Panc1 (cell line): ENCODE results near the gene ZNF23. TPM values are rescaled to one million over a fixed set of nuclear protein-coding genes. Genes with fewer than 3 reads are reported as not detected.

Source experiments
- ATAC-seq: fragments of 200-7000 bp; cut with Tn5 transposase; 2 replicates; pipeline ENCODE4 v1.9.1; 2020; ENCODE audit warnings: mild to moderate bottlenecking, moderate library complexity
- BruUV-seq: library from RNA; stranded (reverse); fragments of 400-500 nt; replicated peaks from 2 replicates; lab custom pipeline; 2021; lab: Mats Ljungman, UMichigan
- CTCF ChIA-PET: fragments of 300-600 bp; sonication (Branson Sonifier 250); formaldehyde crosslinking; loops from one replicate; lab custom pipeline; 2022; ENCODE audit warnings: antibody characterized with exemption; lab: Charles Lee
- POLR2A ChIA-PET: fragments of 300-600 bp; sonication (Branson Sonifier 250); formaldehyde crosslinking; loops from one replicate; lab custom pipeline; 2022; ENCODE audit warnings: antibody characterized with exemption; lab: Charles Lee
- DNase-seq: peaks from one replicate; pipeline ENCODE4 v3.0.0-alpha.2; 2010; ENCODE audit warnings: low read depth, low spot score
- H3K27ac ChIP-seq: 2 replicates; pipeline ENCODE4 v1.5.1; 2011; ENCODE audit warnings: mild to moderate bottlenecking, low read length, inconsistent platforms
- H3K27me3 ChIP-seq: fragments of 200-500 bp; sonication (Bioruptor generic); 2 replicates; pipeline ENCODE4 v1.6.0; 2014; ENCODE audit warnings: low read length, inconsistent platforms; ENCODE audit not compliant: control insufficient read depth, insufficient read depth
- H3K36me3 ChIP-seq: fragments of 200-500 bp; sonication (Bioruptor generic); 2 replicates; pipeline ENCODE4 v1.5.1; 2014; ENCODE audit warnings: inconsistent platforms, mild to moderate bottlenecking, low read length, moderate library complexity; ENCODE audit not compliant: control insufficient read depth, insufficient read depth
- H3K4me1 ChIP-seq: 2 replicates; pipeline ENCODE4 v1.5.1; 2011; ENCODE audit warnings: inconsistent platforms, mild to moderate bottlenecking, low read length, moderate library complexity; ENCODE audit not compliant: control insufficient read depth, insufficient read depth
- H3K4me3 ChIP-seq, 2 experiments: 2 replicates each; pipeline ENCODE4 v1.5.1; 2011 to 2012; ENCODE audit warnings: low read depth in 2 of 2, low read length in 2 of 2, mild to moderate bottlenecking in 2 of 2, inconsistent platforms in 1 of 2, moderate library complexity in 1 of 2
- H3K9me3 ChIP-seq: fragments of 200-500 bp; sonication (Bioruptor generic); 2 replicates; pipeline ENCODE4 v1.5.1; 2014; ENCODE audit warnings: low read depth, mild to moderate bottlenecking, inconsistent platforms, low read length, moderate library complexity; ENCODE audit not compliant: control insufficient read depth, insufficient read depth
- CTCF ChIP-seq: fragments of 450-650 bp; IDR thresholded peaks from 2 replicates; pipeline ENCODE4 v1.5.1; 2017; ENCODE audit warnings: mild to moderate bottlenecking
- POLR2AphosphoS5 ChIP-seq: IDR thresholded peaks from 2 replicates; pipeline ENCODE4 v1.6.1; 2012; ENCODE audit warnings: mild to moderate bottlenecking, low read depth, low read length, moderate library complexity
- SIN3A ChIP-seq: IDR thresholded peaks from 2 replicates; pipeline ENCODE4 v1.6.1; 2012; ENCODE audit warnings: low read depth, mild to moderate bottlenecking, low read length, moderate library complexity, borderline replicate concordance; ENCODE audit not compliant: insufficient read depth
- TCF7L2 ChIP-seq: IDR thresholded peaks from 2 replicates; pipeline ENCODE4 v1.6.1; 2011; ENCODE audit warnings: mild to moderate bottlenecking, low read depth, low read length, inconsistent platforms
- in situ Hi-C: cut with HindIII; loops from 2 replicates; pipeline ENCODE4 v1.10.0; 2016; ENCODE audit warnings: low sequenced_read_pairs, low pct_unique_long_range_greater_than_20kb
- intact Hi-C: fragments of 100-400 bp; cut with micrococcal nuclease; formaldehyde crosslinking; loops from one replicate; pipeline ENCODE4 v1.10.0; 2022; ENCODE audit not compliant: unreplicated experiment
- total RNA-seq: library from RNA; stranded (reverse); gene quantifications from one replicate; pipeline ENCODE4 v1.2.1, GENCODE V29; 2021; ENCODE audit not compliant: unreplicated experiment
- TF ChIP-seq, protein P1 (sequence below), 2 experiments: IDR thresholded peaks; 2 replicates each; pipeline ENCODE4 v1.6.1; 2011 to 2012; ENCODE audit warnings: low read depth in 2 of 2, control low read depth in 1 of 2, low read length in 1 of 2, mild to moderate bottlenecking in 1 of 2, moderate library complexity in 1 of 2; ENCODE audit not compliant: insufficient read depth in 1 of 2

Gene ZNF23
- total RNA-seq, 1 experiment from 2014 or later, result 5.2 TPM

- POLR2A ChIA-PET, result no interaction called here
- in situ Hi-C loops, result no loop called here
- BruUV-seq, result TSS peak; percentile 100
- TF ChIP-seq POLR2AphosphoS5 (no peak), CTCF (no peak), SIN3A (no peak), TCF7L2 (no peak)
- TF ChIP-seq, protein P1, sequence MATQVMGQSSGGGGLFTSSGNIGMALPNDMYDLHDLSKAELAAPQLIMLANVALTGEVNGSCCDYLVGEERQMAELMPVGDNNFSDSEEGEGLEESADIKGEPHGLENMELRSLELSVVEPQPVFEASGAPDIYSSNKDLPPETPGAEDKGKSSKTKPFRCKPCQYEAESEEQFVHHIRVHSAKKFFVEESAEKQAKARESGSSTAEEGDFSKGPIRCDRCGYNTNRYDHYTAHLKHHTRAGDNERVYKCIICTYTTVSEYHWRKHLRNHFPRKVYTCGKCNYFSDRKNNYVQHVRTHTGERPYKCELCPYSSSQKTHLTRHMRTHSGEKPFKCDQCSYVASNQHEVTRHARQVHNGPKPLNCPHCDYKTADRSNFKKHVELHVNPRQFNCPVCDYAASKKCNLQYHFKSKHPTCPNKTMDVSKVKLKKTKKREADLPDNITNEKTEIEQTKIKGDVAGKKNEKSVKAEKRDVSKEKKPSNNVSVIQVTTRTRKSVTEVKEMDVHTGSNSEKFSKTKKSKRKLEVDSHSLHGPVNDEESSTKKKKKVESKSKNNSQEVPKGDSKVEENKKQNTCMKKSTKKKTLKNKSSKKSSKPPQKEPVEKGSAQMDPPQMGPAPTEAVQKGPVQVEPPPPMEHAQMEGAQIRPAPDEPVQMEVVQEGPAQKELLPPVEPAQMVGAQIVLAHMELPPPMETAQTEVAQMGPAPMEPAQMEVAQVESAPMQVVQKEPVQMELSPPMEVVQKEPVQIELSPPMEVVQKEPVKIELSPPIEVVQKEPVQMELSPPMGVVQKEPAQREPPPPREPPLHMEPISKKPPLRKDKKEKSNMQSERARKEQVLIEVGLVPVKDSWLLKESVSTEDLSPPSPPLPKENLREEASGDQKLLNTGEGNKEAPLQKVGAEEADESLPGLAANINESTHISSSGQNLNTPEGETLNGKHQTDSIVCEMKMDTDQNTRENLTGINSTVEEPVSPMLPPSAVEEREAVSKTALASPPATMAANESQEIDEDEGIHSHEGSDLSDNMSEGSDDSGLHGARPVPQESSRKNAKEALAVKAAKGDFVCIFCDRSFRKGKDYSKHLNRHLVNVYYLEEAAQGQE (IDR thresholded peaks at IDR 0.05; ENCODE audit: insufficient read depth in 1 of 2, low read depth in 2 of 2, low read length in 1 of 2), result no peak
- CTCF ChIA-PET, result no interaction called here
- Histone ChIP-seq H3K36me3 (no peaks in the 10 kb centered on the region), H3K27ac (peak overlapping the region; percentile 77), H3K4me1 (peaks cover 4% of the 10 kb centered on the region; the same call in 1 of the 2 replicates), H3K9me3 (no peaks in the 10 kb centered on the region), H3K27me3 (no peaks in the 10 kb centered on the region), H3K4me3 (peak overlapping the region in 1 of 2 experiments; percentile 36; a peak in 2 of 4 replicates)
- intact Hi-C loops, result no loop called here
- ATAC-seq, result no peak; the same call in 1 of the 2 replicates
- peak; percentile 68 for DNase-seq
These were observed 35.0 kb downstream of the ZNF23 start for GRCh38 chr16:71426880-71427615.

- Histone ChIP-seq H3K4me3 (peak overlapping the region; percentile 36 to 42), H3K36me3 (no peaks in the 10 kb centered on the region), H3K4me1 (peaks cover 4% of the 10 kb centered on the region; the same call in 1 of the 2 replicates), H3K27me3 (no peaks in the 10 kb centered on the region), H3K9me3 (no peaks in the 10 kb centered on the region), H3K27ac (no peak overlapping the region)
- peak; percentile 94 for ATAC-seq
- POLR2A ChIA-PET, result no interaction called here
- in situ Hi-C loops (no loop called here), intact Hi-C loops (no loop called here)
- BruUV-seq, result no TSS peak
- DNase-seq, result peak; percentile 79
- CTCF ChIA-PET, result no interaction called here
- TF ChIP-seq SIN3A (no peak), CTCF (no peak), TCF7L2 (peak; percentile 53)
- TF ChIP-seq, protein P1 (IDR thresholded peaks at IDR 0.05; ENCODE audit: insufficient read depth in 1 of 2, low read depth in 2 of 2, low read length in 1 of 2), result no peak
These were observed 35.8 kb downstream of the ZNF23 start for GRCh38 chr16:71426069-71426879.
